EH (cell line): Measurements from ENCODE around the gene ZNF384.
A peak's percentile ranks its signal among the peaks of the same experiment; 100 is the strongest.
"Not testable (repeated sequence)": the region's sequence is repeated elsewhere in the genome, so short reads cannot be mapped to it uniquely, and the experiment has no call there.

Experiments
- DNase-seq: peaks from one replicate; pipeline ENCODE4 v3.0.0-alpha.2; 2015; ENCODE audit warnings: low read depth

The ZNF384 gene

GRCh38 chr12:6688999-6689882 is at the start of gene ZNF384:
Gene ZNF384, minus strand, starts transcription at chr12:6689375. Its CDS starts 9,855 bp downstream, at chr12:6679520.
- peak; percentile 100 for DNase-seq

DNA sequence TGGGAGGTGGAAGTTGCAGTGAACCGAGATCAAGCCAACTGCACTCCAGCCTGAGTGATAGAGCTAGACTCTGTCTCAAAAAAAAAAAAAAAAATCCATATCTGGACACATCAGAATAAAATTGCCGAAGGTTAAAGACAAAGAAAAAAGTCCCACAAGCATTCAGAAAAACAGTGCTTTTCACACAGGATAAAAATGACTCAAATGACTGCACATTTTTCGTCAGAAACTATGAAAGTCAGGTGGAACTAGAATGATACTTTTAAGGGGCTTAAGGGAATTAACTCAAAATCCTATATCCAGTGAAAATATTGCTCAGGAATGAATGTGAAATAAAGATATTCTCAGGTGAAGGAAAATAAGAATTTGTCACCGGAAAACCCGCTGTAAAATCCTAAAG is 47.6 kb upstream of the ZNF384 start:
- no peak for DNase-seq

- DNase-seq, result peak; percentile 71
Observed at GRCh38 chr12:6735448-6736191, 46.4 kb upstream of the ZNF384 start.

DNA sequence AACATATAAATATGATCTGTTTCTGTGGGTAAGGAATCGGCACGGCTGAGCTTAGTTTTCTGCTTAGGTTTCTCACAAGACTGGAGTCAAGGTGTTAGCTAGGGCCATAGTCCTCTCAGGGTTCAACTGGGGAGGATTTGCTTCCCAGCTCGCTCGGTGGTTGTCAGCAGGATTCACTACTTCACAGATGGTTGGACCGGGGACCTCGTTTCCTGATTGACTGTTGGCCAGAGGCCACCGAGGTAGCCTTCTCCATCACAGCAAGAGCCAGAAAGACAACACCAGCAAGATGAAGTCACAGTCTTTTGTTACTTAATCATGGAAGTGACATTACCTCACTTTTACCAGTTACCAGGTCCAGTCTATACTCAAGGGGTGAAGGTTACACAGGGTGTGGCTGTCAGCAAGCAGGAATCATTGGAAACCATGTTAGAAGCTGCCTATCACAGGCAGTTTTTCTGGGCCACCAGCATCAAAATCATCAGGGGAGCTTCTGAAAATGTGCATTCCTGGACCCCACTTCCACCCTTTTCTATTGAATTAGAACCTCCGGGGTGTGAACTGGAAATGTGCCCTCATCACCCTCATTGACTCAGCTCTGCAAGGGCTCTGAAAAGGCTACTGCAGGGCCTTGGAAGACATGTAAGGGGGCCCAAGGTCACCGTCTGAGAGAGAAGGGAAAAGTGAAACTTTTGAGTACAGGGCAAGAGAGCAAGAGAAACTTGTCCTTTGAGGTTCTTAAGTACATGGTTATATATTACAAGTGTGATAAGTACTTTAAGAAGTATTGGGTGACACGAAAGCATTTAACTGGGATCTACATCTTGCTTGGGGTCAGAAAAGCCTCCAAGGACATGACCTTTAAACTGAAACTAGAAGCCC is 45.6 kb upstream of the ZNF384 start:
- no peak for DNase-seq

GRCh38 chr12:6730169-6730568 is 41.0 kb upstream of the ZNF384 start:
- DNase-seq, result no peak

DNA sequence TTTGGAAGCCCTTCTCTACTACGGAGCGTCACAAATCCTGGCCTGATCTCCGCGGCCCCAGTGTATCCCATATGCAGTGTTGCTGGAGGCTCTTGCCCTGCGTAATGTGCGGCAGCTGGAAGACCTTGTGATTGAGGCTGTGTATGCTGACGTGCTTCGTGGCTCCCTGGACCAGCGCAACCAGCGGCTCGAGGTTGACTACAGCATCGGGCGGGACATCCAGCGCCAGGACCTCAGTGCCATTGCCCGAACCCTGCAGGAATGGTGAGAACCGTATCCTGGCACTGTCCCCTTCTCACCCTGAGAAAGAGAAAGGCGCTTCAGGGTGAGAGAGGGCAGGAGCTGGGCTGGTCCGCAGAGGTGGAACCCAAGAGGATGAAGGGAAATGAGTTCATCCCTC is 40.0 kb upstream of the ZNF384 start:
- no peak for DNase-seq

DNA sequence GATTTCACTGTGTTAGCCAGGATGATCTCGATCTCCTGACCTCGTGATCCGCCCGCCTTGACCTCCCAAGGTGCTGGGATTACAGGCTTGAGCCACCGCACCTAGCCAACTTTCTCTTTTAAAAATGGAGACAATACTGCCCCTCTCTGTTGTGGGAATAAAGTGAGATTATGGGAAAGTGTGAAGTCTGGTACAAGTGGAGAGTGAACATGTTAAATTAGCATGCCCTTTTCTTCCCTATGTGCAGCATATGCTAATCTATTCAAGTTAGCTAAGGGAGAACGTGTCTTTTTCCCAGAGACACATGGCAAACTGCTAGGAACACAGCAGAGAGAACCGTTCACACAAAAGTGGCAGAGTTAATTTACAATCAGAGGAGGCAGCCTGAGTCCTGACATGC is 36.2 kb upstream of the ZNF384 start:
- no peak for DNase-seq

DNA sequence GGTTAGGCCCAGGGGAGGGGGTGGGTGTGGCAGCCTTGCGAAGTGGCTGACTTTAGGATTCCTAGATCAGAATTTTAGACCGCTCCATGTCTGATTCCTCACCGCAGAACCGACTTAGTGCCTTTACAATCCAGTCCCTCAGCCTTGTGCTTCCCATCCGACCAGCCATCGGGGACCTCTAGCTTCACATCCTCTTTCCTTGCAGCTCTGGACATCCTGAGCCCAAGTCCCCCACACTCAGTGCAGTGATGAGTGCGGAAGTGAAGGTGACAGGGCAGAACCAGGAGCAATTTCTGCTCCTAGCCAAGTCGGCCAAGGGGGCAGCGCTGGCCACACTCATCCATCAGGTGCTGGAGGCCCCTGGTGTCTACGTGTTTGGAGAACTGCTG is 35.2 kb upstream of the ZNF384 start:
- DNase-seq, result peak; percentile 44

DNA sequence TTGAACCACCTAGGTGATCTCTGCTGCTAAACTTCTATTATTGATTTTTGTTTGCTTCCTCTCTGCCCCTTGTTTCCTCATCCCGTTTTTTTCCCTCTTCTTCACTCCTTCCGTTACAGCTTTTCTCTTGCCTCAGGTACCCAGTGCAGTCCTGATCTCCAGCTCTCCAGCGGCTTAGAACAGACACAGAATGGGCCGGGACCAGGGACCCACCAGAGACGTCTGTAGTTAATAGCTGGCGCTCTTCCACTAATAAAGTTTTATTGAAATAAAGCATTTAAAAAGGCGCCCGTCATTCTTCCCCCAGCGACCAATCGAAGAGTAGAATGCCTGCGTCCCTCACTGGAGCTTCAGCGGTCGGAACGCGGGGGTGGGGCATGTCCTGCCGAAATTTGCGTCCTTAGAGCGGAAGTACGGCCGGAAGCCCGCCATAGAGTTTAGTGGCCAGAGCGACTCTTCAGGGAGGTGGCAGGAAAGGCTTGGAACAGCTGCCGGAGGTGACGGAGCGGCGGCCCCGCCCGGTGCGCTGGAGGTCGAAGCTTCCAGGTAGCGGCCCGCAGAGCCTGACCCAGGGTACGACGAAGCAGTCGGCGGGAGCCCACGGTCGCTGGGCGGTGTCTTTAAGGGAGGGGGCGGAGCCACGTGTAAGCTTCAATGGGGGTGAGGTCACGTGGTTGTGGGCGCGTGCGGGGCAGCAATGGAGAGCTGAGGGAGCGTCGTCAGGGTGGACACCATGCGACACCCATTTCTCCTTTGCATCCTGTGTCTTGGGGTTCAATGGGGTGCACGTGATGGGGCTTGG is 34.6 kb upstream of the ZNF384 start, which contains the start of gene COPS7A:
COPS7A (plus strand) TSS at position 440 of the 802 bp plus-strand sequence. CDS start 611 bp downstream, outside the sequence.
- peak; percentile 99 for DNase-seq

DNA sequence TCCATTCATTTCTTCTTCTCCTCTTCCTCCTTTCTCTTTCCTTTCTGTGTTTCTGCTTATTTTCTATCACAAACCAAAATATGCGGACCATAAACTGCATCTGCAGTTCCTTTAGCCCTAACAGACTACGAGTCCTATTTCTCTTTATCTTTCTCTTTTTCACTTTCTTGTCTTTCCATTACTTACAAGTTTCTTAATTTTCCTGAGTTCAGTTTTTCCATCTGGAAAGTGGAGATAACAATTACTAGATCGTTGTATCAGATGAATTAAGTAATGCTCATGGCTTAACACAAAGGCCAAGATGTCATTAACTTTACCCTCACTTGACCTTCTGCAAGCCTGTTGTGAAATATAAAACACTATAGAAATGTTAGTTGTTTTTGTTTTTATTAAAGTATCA is 33.7 kb upstream of the ZNF384 start:
- DNase-seq, result no peak

DNA sequence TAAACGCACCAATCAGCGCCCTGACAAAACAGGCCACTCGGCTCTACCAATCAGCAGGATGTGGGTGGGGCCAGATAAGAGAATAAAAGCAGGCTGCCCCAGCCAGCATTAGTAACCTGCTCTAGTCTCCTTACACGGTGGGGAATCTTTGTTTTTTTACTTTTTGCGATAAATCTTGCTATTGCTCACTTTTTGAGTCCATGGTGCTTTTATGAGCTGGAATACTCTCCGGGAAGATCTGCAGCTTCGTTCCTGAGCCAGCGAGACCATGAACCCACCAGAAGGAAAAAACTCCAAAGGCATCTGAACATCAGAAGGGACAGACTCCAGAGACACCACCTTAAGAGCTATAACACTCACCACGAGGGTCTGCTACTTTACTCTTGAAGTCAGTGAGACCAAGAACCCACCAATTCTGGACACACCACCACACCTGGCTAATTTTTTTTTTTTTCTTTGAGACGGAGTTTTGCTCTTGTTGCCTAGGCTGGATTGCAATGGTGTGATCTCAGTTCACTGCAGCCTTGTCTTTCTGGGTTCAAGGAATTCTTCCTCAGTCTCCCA is 27.8 kb upstream of the ZNF384 start:
- no peak for DNase-seq

DNA sequence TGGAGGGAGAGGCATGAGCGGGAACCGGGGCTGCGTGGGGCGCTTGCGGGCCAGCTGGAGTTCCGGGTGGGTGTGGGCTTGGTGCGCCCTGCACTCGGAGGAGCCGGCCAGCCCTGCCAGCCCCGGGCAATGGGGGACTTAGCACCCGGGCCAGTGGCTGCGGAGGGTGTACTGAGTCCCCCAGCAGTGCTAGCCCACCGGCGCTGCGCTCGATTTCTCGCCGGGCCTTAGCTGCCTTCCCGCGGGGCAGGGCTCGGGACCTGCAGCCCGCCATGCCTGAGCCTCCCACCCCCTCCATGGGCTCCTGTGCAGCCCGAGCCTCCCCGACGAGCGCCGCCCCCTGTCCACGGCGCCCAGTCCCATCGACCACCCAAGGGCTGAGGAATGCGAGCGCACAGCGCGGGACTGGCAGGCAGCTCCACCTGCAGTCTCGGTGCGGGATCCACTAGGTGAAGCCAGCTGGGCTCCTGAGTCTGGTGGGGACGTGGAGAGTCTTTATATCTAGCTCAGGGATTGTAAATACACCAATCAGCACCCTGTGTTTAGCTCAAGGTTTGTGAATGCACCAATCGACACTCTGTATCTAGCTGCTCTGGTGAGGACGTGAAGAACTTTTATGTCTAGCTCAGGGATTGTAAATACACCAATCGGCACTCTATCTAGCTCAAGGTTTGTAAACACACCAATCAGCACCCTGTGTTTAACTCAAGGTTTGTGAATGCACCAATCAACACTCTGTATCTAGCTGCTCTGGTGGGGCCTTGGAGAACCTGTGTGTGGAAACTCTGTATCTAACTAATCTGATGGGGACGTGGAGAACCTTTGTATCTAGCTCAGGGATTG is 27.1 kb upstream of the ZNF384 start:
- DNase-seq, result not testable (repeated sequence)

DNA sequence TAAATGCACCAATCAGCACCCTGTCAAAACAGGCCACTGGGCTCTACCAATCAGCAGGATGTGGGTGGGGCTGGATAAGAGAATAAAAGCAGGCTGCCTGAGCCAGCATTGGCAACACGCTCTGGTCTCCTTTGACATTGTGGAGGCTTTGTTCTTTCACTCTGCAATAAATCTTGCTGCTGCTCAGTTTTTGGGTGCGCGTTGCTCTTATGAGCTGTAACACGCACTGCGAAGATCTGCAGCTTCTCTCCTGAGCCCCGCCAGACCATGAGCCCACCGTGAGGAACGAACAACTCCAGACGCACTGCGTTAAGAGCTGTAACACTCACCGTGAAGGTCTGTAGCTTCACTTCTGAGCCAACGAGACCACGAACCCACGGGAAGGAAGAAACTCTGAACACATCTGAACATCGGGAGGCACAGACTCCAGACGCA is 19.8 kb upstream of the ZNF384 start:
- DNase-seq, result peak; percentile 8

DNA sequence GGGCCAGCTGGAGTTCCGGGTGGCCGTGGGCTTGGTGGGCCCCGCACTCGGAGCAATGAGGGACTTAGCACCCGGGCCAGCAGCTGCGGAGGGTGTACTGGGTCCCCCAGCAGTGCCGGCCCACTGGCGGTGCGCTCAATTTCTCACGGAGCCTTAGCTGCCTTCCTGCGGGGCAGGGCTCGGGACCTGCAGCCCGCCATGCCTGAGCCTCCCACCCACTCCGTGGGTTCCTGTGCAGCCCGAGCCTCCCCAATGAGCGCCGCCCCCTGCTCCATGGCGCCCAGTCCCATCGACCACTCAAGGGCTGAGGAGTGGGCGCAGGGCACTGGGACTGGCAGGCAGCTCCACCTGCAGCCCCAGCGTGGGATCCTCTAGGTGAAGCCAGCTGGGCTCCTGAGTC is 19.2 kb upstream of the ZNF384 start:
- not testable (repeated sequence) for DNase-seq

DNA sequence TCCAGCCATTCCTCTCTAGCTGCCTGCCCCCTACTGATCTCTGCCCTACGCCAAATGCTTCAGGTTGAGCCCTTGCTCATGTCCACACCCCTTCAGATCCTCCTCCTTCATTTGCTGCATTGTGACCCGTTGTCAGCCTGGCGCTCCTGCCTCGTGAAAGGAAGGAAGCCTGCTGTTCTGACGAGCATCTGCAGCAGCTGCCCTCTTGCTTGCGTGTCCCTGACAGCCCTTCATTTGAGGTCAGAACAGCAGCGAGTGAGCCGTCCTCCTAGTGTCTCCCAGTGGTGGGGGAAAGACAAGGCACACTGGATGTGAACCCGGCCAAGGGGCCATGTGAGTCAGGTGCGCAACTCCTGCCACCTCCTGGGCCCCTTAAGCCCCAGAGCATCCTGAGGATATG is 14.5 kb upstream of the ZNF384 start:
- peak; percentile 35 for DNase-seq

DNA sequence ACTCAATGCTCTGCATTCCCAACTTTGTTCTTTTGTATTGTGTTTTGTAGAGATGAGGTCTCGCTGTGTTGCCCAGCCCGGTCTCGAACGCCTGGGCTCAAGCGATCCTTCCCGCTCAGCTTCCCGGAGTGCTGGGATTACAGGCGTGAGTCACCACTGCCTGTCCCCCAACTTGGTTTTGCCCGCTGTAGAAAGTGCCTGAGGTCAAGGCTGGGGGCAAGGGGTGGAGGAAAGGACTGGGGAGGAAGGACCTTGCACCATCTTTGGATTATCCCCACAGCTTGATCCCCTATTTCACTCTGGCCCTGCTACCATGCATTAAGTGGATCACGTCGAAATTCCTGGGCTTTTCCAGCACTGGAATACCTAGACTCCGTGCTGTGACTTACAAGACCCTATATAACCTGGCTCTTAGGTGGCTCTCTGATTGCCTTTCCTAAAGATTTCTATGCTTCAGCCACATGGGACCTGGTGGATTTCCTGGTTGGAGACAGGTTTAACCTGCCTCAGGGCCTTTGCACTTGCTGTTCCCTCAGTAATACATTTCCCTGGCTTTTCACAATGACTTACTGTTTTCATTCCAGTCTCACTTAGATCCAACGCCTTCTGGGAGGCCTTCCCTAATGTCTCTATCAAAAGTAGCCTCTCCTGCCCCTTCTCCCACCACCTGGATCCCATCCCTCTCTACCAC is 12.0 kb upstream of the ZNF384 start:
- DNase-seq, result no peak

DNA sequence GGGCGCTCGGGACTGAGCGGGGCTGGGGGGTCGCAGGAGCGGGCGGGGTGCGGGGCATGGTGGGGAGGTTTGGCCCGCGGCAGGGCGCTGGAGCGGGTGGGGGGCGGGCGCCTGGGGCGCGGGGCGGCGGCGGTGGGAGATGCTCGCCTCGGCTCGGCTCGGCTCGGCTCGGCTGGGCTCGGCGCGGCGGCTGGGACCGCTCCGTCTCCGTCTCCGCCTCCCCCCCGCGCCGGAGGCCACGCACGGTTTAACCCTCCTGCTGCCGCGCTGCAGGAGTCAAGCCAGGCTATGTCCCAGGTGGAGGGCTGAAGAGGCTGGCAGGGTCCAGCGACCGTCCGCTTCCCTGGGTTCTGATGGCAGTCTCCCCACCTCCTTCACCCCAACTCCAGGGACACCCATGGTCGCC is 11.5 kb upstream of the ZNF384 start, which contains the start of gene PIANP:
PIANP (minus strand) TSS at position 170 of the 406 bp plus-strand sequence. CDS start 2,754 bp downstream, outside the sequence.
- peak; percentile 50 for DNase-seq

DNA sequence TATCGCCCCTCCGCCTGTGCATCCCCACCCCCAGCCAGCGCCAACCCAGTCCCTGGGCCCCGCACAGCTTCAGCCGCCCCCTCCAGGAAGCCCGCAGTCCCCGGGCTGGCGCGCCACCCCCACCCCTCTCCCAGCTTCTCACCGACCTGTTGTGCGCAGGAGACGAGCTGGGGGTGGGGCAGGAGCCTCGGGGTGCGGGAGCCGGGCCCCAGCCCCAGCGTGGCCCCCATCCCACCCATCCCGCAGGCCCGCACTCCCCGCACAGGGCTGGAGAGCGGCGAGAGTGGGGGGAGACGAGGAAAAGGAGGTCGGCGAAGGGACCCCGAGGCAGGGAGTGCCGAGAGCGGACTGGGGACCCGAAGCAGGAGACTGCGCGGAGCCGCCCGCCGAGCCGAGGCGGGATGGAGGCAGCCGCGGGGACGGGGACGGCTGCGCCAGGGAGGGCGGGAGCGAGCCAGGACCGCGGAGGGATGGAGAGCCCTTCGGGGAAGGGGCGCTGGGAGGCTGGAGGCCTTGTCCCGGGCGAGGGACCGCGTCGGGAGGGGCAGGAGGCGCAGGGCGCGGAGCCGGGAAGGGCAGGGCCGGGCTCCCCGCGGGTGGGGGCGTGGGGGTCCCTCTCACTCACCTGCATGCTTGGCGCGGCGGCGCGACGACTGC is 10.9 kb upstream of the ZNF384 start:
- DNase-seq, result peak; percentile 13
